ENCODE results near the gene ZNF552.
"Not testable (repeated sequence)": the region's sequence is repeated elsewhere in the genome, so short reads cannot be mapped to it uniquely, and the experiment has no call there.

ZNF552 gene

GRCh38 chr19:57817976-57818375, 3.3 kb upstream of the ZNF552 start:
- DNase-seq, result no peak

GRCh38 chr19:57816652-57817051, 1.9 kb upstream of the ZNF552 start:
- DNase-seq, result no peak

- no peak for DNase-seq
Observed at GRCh38 chr19:57815247-57816075, 748 bp upstream of the ZNF552 start.

GRCh38 chr19:57813919-57814504, 701 bp downstream of the ZNF552 start:
- DNase-seq, result no peak

- not testable (repeated sequence) for DNase-seq
Observed at GRCh38 chr19:57812975-57813820, 1.5 kb downstream of the ZNF552 start.

GRCh38 chr19:57812226-57812625, 2.5 kb downstream of the ZNF552 start:
- no peak for DNase-seq

GRCh38 chr19:57810410-57811295, 4.1 kb downstream of the ZNF552 start:
- DNase-seq, result not testable (repeated sequence)

- no peak for DNase-seq
Observed at GRCh38 chr19:57807541-57807940, 7.2 kb downstream of the ZNF552 start.

- DNase-seq, result peak; percentile 55
Observed at GRCh38 chr19:57803594-57804325, 11.0 kb downstream of the ZNF552 start.

GRCh38 chr19:57803265-57803593, 11.5 kb downstream of the ZNF552 start:
- no peak for DNase-seq

GRCh38 chr19:57802269-57802668, 12.4 kb downstream of the ZNF552 start:
- no peak for DNase-seq

GRCh38 chr19:57800696-57801095, 14.0 kb downstream of the ZNF552 start:
- DNase-seq, result no peak

- not testable (repeated sequence) for DNase-seq
Observed at GRCh38 chr19:57796580-57796979, 18.1 kb downstream of the ZNF552 start.

- no peak for DNase-seq
Observed at GRCh38 chr19:57789288-57789687, 25.4 kb downstream of the ZNF552 start.

- DNase-seq, result no peak
Observed at GRCh38 chr19:57788114-57788692, 26.5 kb downstream of the ZNF552 start.

- DNase-seq, result no peak
Observed at GRCh38 chr19:57786906-57787305, 27.8 kb downstream of the ZNF552 start.

- no peak for DNase-seq
Observed at GRCh38 chr19:57786286-57786685, 28.4 kb downstream of the ZNF552 start.

GRCh38 chr19:57779220-57779845, 35.4 kb downstream of the ZNF552 start:
- no peak for DNase-seq

- no peak for DNase-seq
Observed at GRCh38 chr19:57778336-57778735, 36.4 kb downstream of the ZNF552 start.

- no peak for DNase-seq
Observed at GRCh38 chr19:57776764-57777296, 37.9 kb downstream of the ZNF552 start.

GRCh38 chr19:57773488-57773887, 41.2 kb downstream of the ZNF552 start:
- no peak for DNase-seq
